PC-3 (cell line): Measurements from ENCODE around the gene NENF. TPM values are rescaled to one million over a fixed set of nuclear protein-coding genes. Genes with fewer than 3 reads are reported as not detected.
A peak's percentile ranks its signal among the peaks of the same experiment; 100 is the strongest.

Experiments used
- ATAC-seq: fragments of 200-7000 bp; cut with Tn5 transposase; 2 replicates; pipeline ENCODE4 v1.9.1; 2020; ENCODE audit warnings: mild to moderate bottlenecking, moderate library complexity
- BruUV-seq: library from RNA; stranded (reverse); fragments of 400-500 nt; replicated peaks from 2 replicates; lab custom pipeline; 2021; lab: Mats Ljungman, UMichigan
- CTCF ChIA-PET: fragments of 300-600 bp; sonication (Branson Sonifier 250); formaldehyde crosslinking; loops from one replicate; lab custom pipeline; 2022; ENCODE audit warnings: antibody characterized with exemption; lab: Charles Lee
- POLR2A ChIA-PET: fragments of 300-600 bp; sonication (Branson Sonifier 250); formaldehyde crosslinking; loops from one replicate; lab custom pipeline; 2022; ENCODE audit warnings: antibody characterized with exemption; ENCODE audit not compliant: unreplicated experiment; lab: Charles Lee
- DNase-seq: peaks from one replicate; pipeline ENCODE4 v3.0.0-alpha.2; 2015
- H2AFZ ChIP-seq: fragments of 300-600 bp; sonication (generic); 2 replicates; pipeline ENCODE4 v1.6.0; 2016; ENCODE audit warnings: antibody characterized with exemption, low read length
- H3F3A ChIP-seq: fragments of 300-600 bp; sonication (generic); one replicate; pipeline ENCODE4 v1.6.0; 2017; ENCODE audit warnings: antibody characterized with exemption, low read length, control low read depth, mild to moderate bottlenecking; ENCODE audit not compliant: unreplicated experiment
- H3K27ac ChIP-seq: fragments of 300-600 bp; sonication (generic); 2 replicates; pipeline ENCODE4 v1.5.1; 2016; ENCODE audit warnings: mild to moderate bottlenecking, low read length
- H3K27me3 ChIP-seq: fragments of 300-600 bp; sonication (generic); 2 replicates; pipeline ENCODE4 v1.6.1; 2016; ENCODE audit warnings: low read length, mixed read lengths
- H3K36me3 ChIP-seq: fragments of 300-600 bp; sonication (generic); 2 replicates; pipeline ENCODE4 v1.6.1; 2016; ENCODE audit warnings: low read depth, mixed run types, low read length, mixed read lengths
- H3K4me1 ChIP-seq: fragments of 300-600 bp; sonication (generic); 2 replicates; pipeline ENCODE4 v1.5.1; 2016; ENCODE audit warnings: low read length; ENCODE audit not compliant: insufficient read depth
- H3K4me2 ChIP-seq: fragments of 300-600 bp; sonication (generic); 2 replicates; pipeline ENCODE4 v1.6.0; 2016; ENCODE audit warnings: low read length
- H3K4me3 ChIP-seq: fragments of 300-600 bp; sonication (generic); 2 replicates; pipeline ENCODE4 v1.5.1; 2016; ENCODE audit warnings: mild to moderate bottlenecking, low read length, mixed read lengths
- H3K79me2 ChIP-seq: fragments of 300-600 bp; sonication (generic); 2 replicates; pipeline ENCODE4 v1.6.1; 2017; ENCODE audit warnings: low read length, mixed read lengths
- H3K9ac ChIP-seq: fragments of 300-600 bp; sonication (generic); 2 replicates; pipeline ENCODE4 v1.6.0; 2016; ENCODE audit warnings: mild to moderate bottlenecking, low read length
- H3K9me2 ChIP-seq: fragments of 300-600 bp; sonication (generic); replicated peaks from 2 replicates; pipeline ENCODE4 v1.6.1; 2016; ENCODE audit warnings: mixed run types, low read length, mixed read lengths
- H3K9me3 ChIP-seq: fragments of 300-600 bp; sonication (generic); 2 replicates; pipeline ENCODE4 v1.6.1; 2016; ENCODE audit warnings: low read length, mixed read lengths
- H4K20me1 ChIP-seq: fragments of 300-600 bp; sonication (generic); 2 replicates; pipeline ENCODE4 v1.6.1; 2016; ENCODE audit warnings: low read length, mixed read lengths
- CTCF ChIP-seq: fragments of 300-600 bp; sonication (generic); conservative IDR thresholded peaks from 2 replicates; pipeline ENCODE4 v1.5.1; 2017; ENCODE audit warnings: antibody characterized with exemption, low read depth, mild to moderate bottlenecking, low read length
- EZH2 ChIP-seq: fragments of 300-600 bp; sonication (generic); IDR thresholded peaks from one replicate; pipeline ENCODE4 v1.6.1; 2017; ENCODE audit warnings: antibody characterized with exemption, mild to moderate bottlenecking, low read length; ENCODE audit not compliant: unreplicated experiment
- EZH2phosphoT487 ChIP-seq: fragments of 300-600 bp; sonication (generic); IDR thresholded peaks from 2 replicates; pipeline ENCODE4 v1.6.1; 2018; ENCODE audit warnings: mild to moderate bottlenecking, antibody characterized with exemption, low read length, borderline replicate concordance
- intact Hi-C: fragments of 100-400 bp; cut with micrococcal nuclease; formaldehyde crosslinking; loops from 2 replicates; pipeline ENCODE4 v1.9.0; 2023
- total RNA-seq: library from RNA; depleted of rRNA; stranded (reverse); fragments of >200 nt; gene quantifications from 2 replicates; pipeline ENCODE4 v1.2.3, GENCODE V29; 2014

NENF gene
- total RNA-seq, 1 experiment from 2014 or later: 161 TPM

- intact Hi-C loops: loop anchor here (5.0 kb wide), 1 partner anchor 530 kb away; the partner anchor contains the start of gene ANGEL2
- DNase-seq: no peak
Observed at GRCh38 chr1:212487286-212487685, 54.6 kb downstream of the NENF start.

GRCh38 chr1:212487774-212488435 lies 55.2 kb downstream of the NENF start:
- Histone ChIP-seq H3K4me2 (peak overlapping the region; percentile 6), H3K9ac (peak overlapping the region; percentile 57), H3K27me3 (no peaks in the 10 kb centered on the region), H3K27ac (peak overlapping the region; percentile 92), H2AFZ (no peak overlapping the region), H3K4me3 (no peak overlapping the region), H4K20me1 (no peaks in the 10 kb centered on the region), H3K36me3 (no peaks in the 10 kb centered on the region), H3F3A (no peaks in the 10 kb centered on the region), H3K79me2 (no peaks in the 10 kb centered on the region), H3K4me1 (peaks cover 55% of the 10 kb centered on the region), H3K9me3 (no peaks in the 10 kb centered on the region), H3K9me2 (no peaks in the 10 kb centered on the region)
- POLR2A ChIA-PET: interaction anchor here (0.9 kb wide), 1 partner anchor 70 kb away, joined by 7 read pairs; no protein-coding TSS in a partner anchor
- DNase-seq: no peak
- CTCF ChIA-PET: interaction anchor here (1.5 kb wide), 1 partner anchor 11 kb away, joined by 5 read pairs; no protein-coding TSS in a partner anchor
- TF ChIP-seq CTCF (no peak), EZH2 (no peak), EZH2phosphoT487 (no peak)
- TSS peak; percentile 85 for BruUV-seq
- intact Hi-C loops: loop anchor here (5.0 kb wide), 1 partner anchor 529 kb away; the partner anchor contains the start of gene ANGEL2
- no peak for ATAC-seq

More at GRCh38 chr1:212487286-212487685, 54.6 kb downstream of the NENF start:
- ATAC-seq: no peak
- no peak overlapping the region for H2AFZ ChIP-seq
- H3K27me3 ChIP-seq: no peaks in the 10 kb centered on the region
- no peak for TF ChIP-seq EZH2phosphoT487
- no peak for TF ChIP-seq CTCF
- no peak for TF ChIP-seq EZH2
- H3K4me3 ChIP-seq: no peak overlapping the region
- H3K9me2 ChIP-seq: no peaks in the 10 kb centered on the region
- H3K36me3 ChIP-seq: no peaks in the 10 kb centered on the region
- peak overlapping the region; percentile 92 for H3K27ac ChIP-seq
- POLR2A ChIA-PET: no interaction called here
- H3K4me2 ChIP-seq: no peak overlapping the region
- H3K79me2 ChIP-seq: no peaks in the 10 kb centered on the region
- peaks cover 61% of the 10 kb centered on the region for H3K4me1 ChIP-seq
- H3K9ac ChIP-seq: peak overlapping the region; percentile 57; the same call in 1 of the 2 replicates
- CTCF ChIA-PET: no interaction called here
- no peaks in the 10 kb centered on the region for H4K20me1 ChIP-seq
- H3F3A ChIP-seq: no peaks in the 10 kb centered on the region
- no peaks in the 10 kb centered on the region for H3K9me3 ChIP-seq
- no TSS peak for BruUV-seq
